Measurements from ENCODE around the gene CNTN2.

The CNTN2 gene

DNA sequence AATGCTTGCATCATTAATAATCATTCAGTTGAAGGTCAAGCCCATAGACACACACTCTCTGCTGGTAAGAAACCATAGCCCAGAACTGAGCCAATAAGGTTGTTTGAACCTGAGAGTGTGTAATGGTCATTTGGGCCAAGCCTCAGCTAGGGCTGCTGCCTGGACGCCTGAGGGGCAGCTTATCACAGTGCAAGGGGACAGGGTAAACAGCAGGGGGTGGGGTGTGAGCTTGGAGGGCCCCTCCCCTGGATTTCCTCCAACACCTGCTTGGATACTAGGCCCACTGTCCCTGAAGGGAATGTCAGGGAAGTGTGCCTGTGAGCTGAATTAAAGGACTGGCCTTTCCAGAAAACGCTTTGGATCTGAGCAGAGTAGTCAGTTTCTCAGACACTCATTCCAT lies 24.6 kb upstream of the CNTN2 start:
- no peak for DNase-seq (ENCODE audit: low spot score)

DNA sequence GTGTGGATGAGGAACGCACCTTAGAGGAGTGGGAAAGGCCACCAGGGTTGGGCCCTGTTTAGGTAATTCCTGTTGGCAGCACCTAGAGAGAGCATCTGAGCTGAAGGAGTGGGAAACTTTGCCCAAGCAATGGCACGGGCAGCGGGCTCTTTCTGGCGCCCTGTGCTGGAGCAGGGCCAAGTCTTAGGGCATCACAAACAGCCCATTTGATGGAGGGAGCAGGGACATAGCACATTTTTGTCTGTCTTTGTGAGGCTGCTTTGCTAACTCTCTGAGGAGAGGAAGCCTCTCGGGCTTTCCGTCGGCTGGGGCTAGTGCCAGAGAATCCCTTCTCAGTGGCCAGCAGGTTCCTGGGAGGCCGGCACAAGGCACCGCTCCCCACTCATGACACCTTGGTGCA lies 22.5 kb upstream of the CNTN2 start:
- DNase-seq (ENCODE audit: low spot score), result no peak

DNA sequence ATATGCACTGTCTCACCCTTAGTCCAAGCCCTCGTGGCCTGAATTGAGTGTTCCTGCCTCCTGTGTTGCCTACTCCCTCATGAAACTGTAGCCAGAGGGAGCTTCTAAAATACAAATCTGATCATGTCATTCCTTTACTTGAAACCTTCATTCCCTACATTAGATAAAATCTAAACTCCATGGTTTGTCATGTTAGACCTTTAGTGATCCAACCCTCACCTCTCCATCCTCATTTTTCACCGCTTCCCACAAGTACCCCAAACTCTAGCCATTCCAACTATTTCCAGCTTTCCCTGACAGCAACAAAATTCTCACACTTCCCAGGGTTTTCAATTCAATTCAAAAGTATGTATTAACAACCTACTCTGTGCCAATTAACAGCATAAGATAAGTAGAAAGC lies 18.3 kb upstream of the CNTN2 start:
- DNase-seq (ENCODE audit: low spot score), result no peak

DNA sequence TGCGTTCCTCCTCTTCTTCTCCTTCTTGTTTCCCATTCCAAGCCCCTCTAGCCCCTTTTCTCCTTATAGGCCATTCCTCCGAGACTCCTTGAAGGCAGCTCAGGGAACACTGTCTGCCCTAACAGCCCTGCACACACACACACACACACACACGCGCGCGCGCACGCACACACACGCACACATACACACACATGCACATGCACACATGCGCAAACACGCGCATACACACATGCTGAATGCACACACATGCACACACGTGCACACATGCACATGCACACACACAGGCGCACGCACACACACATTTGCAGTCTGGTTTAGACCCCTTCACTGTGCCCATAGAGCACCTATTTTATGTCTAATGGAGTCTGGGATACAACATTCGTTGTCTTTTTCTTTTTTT lies 17.8 kb upstream of the CNTN2 start:
- no peak for DNase-seq (ENCODE audit: low spot score)

DNA sequence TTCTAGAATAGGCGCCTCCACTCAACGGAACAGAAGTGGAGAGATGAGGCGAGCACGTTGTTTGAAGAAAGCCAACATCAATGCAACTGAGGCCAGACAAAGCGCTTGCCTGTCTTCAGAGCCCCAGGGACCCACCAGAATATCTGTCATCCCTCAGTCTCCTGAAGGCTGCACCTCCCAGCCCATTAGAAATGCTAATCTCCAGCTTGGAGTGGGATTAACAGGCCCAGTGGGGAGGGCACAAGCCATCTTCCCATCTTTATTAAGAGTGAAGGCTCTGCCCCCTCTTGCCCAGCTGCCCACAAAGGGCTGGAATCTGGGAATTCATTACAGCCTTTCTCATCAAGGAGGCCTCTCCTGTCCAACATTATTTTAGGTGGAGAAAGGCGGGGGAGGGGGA lies 16.8 kb upstream of the CNTN2 start:
- no peak for DNase-seq (ENCODE audit: low spot score)

DNA sequence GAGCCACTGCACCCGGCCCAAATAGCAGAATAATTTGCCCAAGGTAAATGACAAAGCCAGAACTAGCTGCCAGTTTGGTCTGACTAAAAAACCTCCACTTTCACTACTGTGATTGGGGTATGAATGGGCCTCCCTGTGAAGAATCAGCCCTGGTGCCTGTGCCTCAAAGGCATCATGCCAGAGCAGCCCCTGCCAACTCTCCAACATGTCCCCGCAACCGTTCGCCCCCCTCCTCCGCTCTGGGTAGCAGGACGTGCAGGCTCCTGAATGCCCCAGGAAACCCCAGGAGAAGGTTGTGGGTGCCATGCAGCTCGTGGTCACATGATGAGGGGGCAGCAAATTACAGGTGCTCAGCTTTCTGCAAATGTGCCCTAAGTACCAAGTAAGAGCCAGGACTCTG lies 14.6 kb upstream of the CNTN2 start:
- DNase-seq (ENCODE audit: low spot score), result no peak

DNA sequence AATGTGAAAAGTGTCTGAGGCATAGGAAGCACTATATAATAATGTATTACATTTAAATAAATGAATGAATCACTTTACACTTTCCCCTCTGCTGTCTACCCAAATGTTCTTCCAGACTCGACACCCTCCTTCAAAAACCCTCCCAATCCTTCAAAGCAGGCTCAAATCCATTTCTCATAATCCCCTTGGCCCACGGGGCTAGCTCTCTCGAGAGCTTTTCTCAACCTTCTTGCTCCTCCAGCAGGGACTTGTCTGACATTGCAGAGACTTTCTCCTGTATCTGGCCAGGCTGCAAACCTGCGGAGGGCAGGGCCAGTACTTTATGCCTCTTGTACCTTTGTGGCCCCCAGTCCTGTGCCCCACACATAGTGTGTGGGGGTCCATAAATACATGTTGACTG lies 14.1 kb upstream of the CNTN2 start:
- no peak for DNase-seq (ENCODE audit: low spot score)

DNA sequence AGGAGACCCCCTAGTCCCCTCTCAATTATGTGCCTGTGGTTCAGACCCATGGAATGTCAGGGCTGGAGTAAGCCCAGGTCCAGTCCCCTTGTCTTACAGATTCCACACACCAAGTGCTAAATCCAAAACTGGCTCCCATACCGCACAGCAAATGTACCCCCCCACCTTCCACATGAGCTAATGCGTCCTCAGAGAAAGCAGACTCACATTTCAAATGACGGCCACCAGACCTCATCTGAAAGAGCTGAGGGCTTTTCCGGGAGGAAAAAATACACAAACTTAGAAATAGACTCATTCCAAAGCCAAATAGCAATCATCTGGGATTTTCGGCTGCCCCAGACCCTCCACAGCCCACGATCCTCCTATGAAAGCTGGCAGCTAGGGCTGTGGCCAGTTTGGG lies 12.8 kb upstream of the CNTN2 start:
- DNase-seq (ENCODE audit: low spot score), result no peak

DNA sequence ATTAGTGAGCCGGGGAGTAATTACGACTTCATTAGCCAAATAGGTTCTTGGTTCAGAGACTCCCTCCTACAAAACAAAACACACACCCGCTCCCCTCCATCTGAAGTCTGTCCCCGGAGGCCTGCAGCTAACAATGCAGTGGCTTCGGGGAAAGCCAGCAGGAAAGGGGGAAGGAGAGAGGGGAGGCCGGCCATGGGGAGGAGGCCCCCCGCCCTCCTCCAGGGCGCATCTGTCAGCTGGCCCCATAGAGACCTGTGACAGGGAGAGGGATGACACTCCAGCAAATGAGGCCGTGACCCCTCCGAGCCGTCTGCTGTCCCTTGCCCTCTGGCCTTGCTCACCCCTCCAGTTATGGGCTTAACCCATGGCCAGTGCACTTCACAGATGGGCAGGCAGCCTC lies 12.1 kb upstream of the CNTN2 start:
- DNase-seq (ENCODE audit: low spot score), result no peak

DNA sequence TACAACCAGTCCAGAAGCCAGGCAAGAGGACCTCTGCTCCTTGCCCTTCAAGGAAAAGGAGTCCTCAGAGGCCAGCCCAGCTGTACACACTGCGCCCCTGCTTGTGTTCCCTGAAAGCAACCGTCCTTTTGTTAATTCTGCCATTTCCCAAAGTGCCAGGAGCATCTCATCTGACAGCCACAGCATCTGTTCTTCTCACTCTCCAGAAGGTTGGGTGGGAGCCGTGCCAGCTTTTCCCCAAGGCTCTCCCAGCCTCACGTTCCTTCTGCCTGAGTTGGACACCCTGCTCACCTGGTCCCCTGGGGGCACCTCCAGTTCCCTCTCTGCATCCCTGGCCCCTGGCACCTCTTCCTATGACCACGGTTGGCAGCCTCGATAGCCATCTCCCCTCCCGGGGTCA lies 10.5 kb upstream of the CNTN2 start:
- DNase-seq (ENCODE audit: low spot score), result no peak

DNA sequence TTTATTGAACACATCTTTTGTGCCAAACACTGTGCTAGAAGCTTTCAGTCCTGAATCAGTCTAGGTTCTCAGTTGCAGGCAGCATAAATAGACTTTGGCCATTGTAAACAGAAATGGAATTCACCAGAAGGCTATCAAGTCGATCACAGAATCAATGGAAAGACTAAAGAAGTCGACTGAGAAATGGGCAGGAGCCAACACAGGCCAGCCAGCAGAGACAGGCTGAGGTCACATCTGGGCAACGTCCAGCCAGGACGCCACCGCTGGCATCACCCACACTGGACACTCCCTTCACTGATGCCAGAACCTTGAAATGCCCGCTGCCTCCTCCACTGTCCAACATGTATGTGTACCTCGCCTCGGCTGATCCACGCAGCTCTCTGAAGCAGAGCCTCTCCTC lies 5.5 kb upstream of the CNTN2 start:
- no peak for DNase-seq (ENCODE audit: low spot score)

DNA sequence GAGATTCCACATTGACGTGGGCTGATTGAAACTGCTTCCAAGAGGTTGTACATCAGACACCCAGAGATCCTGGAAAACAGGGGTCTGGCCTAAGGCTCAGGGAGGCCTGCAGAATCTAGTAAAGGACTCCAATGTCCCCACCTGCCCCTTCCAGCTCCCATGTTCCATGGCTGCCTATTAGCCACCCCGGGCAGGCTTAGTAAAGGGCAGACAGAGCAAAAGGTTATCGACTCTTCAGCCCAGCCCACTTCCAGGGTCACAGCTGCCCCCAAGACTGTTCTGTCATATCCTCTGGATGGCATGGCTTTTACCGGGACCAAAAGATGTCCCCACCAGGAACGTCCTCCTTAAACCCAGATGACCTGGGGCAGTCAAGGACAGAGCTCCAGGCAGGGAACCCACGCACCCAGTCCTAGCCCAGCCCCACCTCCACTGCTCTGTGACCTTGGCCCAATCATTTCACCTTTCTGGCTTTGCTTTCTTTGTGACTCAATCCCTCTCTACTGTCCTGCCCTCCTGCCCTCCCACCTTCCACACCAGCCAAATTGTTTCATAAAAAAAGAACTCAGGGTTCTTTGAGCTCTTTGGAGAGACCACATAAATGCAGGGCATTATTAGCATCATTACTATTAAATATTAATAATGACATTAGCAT lies 4.8 kb upstream of the CNTN2 start:
- DNase-seq (ENCODE audit: low spot score), result no peak

DNA sequence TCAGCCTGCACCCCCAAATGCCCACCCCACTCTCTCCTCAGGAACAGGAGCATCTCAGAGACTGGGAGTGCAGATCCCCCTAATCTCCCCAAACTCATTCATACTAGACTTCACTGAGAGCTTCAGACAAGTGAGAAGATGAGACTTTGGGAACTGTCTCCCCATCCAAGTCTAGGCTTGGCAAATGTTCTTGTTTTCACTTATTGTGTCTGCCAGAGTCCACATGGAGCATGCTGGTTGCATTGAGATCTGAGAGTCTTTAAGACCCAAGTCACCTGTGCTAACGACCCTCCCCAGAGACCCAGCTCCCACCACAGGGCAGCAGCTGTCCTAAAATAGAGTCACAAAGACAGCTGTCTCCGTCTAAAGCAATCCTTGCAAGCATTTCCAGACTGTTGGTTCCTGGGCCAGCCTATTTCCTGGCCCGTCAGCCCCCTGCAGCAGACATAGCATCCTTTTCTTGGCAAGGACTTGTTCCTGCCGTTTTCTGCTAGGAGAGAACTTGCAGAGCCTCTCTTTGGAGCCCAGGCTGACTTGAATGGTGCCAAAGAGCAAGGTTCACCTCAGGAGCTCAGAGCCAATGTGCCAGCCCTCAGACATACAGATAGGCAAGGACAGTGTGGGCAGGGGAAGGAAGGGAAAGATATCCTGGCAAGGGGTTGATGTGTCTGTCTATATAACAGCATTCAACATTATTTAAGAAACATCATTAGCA lies 1.9 kb upstream of the CNTN2 start:
- DNase-seq (ENCODE audit: low spot score), result no peak

DNA sequence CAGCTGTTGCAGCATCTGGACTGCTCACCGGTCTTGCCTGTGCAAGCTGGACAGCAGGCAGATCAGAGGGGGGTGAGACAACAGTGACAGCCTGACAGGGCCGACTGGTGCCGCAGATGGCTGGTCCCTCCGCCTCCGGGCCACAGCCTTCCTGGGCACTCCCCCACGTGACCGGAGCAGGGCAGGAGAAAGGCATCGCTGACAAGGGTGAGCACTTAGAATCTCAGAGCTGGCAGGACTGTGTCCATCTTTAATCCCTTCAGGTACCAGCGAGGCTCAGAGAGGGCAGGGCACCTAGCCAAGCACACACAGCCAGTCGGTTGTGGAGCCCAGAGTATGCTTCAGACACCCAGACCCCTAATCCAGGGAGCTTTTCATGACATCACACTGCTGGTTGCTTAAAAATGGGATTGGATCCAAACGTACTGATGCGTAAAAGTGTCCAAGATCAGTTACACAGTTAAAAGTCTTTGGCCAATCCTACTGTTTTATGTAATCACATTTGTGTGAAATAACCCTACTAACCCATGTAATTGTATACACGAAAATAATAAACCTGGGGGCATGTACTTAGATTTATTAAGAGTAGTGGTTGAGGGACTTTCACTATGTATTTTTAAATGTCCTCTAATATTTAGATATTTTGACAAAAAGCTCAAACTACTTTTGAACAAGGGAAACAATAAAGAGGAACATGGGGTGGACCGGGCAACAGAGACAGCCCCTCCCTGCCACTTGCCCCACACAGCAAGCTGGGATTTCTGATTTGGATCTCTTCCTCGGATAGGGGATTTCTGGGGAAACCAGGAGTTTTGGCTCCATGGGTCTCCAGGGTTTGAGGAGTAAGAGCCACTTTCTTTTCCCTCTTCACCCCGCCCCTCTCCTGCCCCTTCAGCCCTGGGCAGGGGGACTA lies 758 bp upstream of the CNTN2 start:
- DNase-seq (ENCODE audit: low spot score), result no peak

DNA sequence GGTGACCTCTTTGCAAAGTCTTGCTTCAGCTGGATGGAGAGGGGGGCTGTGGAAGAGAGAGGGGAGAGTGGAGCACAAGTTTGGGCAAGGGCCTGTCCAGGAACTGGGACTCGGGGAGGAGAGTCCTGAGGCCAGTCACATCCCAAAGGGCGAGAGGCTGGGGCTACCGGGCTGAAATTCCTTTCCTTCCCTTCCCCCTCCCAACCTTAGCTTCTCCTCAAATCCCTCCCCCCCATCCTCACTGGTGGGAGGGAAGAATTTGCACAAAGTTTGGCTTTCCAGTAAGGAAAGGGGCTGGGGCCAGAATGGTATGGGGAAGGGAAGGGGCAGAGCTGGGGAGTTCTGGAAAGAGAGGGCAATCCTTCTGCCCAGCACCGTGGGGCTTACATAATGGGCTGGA lies 854 bp downstream of the CNTN2 start:
- no peak for DNase-seq (ENCODE audit: low spot score)

DNA sequence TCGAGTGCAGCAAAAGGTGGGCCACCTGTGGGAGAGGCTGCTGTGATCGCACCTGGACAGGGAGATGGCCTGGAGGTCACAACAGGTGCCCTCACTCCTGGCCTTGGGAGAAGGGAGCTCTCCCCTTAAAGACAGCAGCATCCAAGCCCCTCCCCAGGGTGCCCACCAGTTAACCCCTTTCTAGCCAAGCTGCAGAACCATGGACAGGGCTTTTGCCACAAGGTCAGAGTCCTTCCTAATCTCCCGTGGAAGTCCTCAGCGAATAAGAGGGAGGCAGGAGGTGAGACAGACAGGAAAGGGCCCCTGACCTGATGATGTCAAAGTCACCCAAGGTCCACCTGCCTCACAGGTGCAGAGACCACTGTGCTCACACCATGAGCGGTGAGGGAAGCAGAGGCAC lies 1.7 kb downstream of the CNTN2 start:
- DNase-seq (ENCODE audit: low spot score), result no peak

DNA sequence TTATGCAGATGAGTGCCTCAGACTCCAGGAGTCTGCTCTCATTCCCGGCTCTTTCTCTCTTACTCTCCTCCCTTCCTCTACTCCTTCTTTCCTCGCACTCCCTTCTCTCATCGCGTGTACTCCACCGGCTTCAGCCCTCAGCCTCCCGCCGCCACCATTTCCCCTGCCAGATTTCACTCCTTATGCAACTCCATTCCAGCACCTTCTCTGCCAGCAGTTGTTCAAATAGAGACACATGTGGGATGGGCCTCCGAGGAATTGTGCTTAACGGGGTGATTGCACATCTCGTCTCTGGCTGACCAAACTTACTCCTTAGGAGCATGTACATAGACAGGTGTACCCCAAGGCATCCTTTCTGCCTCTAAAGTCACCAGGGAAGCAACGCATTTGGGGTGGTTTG lies 2.1 kb downstream of the CNTN2 start:
- DNase-seq (ENCODE audit: low spot score), result no peak

DNA sequence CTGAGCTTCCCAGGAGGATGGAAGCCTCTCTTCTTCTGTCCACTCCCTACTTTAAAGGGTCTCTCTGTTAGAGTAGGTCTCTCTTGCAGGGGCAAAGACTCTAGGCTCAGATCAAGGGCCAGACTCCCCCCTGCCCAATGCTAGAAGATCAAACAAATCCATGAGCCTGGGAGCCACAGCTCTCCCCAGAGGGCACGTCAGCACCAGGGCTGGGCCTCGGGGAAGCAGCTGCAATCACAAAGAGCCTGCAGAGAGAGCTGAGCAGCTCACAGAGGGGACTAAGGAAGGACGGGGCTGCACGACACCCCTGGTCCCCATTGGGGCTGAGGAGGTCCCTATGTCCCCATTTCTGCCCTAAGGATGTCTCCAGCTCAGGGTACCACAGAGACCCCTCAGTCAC lies 3.9 kb downstream of the CNTN2 start:
- no peak for DNase-seq (ENCODE audit: low spot score)

DNA sequence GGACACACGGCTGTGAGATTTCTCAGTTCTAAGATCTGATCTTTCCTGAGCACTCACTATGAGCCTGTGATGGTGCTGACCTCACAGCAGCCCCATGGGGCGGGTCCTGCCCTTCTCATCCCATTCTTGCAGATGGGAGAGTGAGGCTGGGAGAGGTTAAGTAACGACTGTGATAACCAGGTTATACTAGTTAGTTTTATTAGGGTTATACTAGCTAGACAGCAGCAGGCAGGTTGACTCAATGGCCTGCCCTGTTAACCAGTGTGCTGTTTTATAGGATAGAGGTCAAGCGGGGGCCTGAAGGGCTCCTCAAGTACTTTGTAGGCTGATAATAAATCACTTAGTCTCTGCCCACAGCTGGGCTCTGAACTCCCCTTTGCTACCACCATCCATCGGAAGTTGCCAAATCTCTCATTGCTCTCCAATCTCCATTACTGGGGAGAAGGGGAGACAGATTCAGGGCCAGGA lies 4.8 kb downstream of the CNTN2 start:
- DNase-seq (ENCODE audit: low spot score), result no peak

DNA sequence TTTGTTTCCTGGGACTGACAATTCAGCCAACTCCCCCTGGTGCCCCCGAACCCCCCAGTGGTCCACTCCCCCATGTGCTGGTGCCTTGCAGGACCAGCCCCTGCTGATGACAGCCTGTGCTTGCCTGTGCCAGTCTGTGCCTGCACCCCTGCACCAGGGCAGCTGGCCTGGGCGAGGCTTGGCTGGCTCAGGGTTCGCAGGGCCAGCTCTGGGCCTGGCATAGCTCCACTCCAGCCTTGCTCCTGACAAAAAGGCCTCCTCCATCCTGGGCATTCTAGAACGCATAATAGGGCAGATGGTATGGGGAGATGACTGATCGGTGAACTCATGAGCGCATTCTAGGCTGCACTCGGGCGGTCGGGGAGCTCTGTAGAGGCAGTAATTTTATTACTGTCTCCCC lies 5.4 kb downstream of the CNTN2 start:
- no peak for DNase-seq (ENCODE audit: low spot score)

DNA sequence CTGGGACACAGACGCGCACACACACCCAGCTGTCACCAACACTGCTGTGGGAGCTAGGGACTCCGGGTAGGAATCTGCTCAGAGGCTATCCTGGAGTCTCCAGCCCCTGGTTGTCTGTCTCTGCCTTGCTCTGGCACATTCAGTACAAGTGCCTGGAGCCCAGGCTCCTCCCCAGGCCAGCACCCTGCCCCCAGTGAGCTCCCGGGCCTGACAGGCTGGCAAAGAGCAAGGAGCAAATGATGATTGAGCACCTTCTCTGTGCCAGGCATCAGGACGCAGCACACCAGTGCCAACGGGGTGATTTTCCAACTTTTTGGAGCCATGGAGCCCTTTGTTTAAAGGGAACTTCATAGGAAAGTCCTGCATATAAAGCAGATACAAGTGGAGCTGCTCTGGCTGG lies 6.5 kb downstream of the CNTN2 start:
- DNase-seq (ENCODE audit: low spot score), result no peak

DNA sequence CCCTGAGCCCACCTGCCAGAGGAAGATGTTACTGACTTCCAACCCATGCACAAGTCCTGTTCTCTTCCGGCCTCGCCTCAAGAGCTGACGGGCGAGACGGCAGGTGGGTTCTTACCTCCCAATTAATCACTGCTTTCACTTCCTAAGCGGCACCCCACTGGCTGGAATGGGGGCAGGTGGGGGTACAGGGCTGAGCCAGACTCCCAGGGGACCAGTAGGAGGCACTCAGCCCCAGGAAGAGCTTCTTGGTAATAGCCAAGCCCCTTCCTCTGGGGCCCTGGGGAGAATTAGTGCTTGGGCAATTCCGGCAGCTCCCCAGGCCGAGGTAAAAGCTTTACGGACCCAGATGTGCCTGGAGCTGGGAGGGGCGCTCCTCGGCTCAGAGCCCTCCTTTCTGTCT lies 9.7 kb downstream of the CNTN2 start:
- DNase-seq (ENCODE audit: low spot score), result no peak

DNA sequence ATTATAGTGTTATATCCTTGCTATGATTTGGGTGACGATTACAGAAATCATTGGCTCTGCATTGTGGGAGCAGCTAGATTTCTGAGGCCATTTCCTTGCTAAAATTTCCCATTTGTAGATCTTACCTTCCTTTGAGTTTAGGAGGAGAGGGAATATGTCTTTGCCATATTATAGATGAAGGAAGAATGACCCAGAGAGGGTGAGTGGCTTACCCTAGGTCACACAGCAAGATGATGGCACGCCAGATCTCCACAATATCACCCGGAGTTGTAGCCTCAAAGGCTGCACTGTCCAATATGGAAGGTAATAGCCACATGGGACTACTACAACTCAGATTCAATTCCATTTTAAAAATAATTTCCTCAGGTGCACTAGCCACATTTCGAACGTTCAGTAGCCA lies 10.3 kb downstream of the CNTN2 start:
- no peak for DNase-seq (ENCODE audit: low spot score)
